Activated gamma-delta T cell treated with anti-CD3 and anti-CD28 coated beads, Interleukin-2, amount 50 U/mL, for 16 hours (primary cell): ENCODE results near the gene DOHH.
"Not testable (repeated sequence)": the region's sequence is repeated elsewhere in the genome, so short reads cannot be mapped to it uniquely, and the experiment has no call there.

ENCODE experiments used
- DNase-seq: peaks from one replicate; pipeline ENCODE4 v3.0.0-alpha.2; 2020; ENCODE audit warnings: low read depth

DOHH gene

DNA sequence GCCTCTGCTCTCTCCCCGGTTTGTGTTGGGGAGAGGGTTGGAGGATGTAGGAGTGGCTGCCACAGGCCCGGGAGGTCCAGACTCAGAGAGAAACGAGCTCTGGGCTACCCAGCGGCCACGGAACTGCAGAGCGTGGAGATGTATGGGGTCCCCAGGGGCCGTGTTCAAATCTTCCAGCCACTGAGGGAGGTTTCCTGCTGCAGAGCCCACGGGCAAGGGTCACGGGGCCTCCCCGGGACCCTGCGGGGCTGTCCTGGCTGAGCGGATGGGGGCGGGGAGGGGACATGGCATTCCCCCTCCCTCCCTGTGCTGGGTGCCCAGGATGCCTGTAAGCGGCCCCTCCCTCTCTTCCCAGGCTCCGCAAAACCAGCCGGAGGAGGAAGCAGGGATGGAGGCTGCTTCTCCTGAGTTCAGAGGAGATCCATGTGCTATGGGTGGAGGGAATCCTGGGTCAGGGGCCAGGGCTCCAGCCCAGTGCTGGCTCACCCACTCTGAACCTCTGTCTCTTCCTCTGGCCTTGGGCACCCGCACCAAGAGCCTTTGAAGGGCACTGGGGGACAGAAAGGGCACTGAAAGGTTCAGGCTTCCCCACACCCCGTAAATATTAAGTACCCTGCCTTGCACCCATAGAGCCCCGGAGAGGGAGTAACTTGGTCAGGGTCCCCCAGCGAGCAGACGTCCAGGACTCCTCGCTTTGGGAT, 42.8 kb downstream of the DOHH start:
- no peak for DNase-seq

DNA sequence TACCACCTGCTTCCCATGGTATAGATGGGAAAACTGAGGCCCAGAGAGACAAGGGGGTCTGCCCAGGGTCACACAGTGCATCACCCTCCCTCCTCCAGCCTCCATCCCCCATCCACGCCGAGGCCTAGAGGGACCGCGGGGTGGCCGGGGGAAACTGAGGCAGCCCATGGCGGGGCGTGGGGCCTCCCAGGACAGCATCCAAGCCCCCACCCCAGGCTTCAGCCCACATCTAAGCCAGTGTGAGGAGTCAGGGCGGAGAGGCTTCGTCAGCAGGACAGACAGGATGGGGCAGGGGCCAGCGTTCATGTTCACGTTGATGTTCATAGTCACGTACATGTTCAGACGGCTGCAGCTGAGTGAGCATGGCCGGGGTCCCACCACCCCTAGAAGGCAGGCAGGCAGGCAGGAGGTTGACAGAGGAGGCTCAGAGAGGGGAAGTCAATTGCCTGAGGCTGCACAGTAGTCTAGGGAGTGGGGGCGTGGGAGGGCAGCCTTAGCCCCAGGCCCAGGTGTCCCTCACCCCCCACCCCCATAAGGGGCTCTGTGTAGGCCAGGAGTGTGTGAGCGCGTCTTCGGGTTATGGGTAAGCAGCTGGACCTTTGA, 43.4 kb downstream of the DOHH start:
- DNase-seq: no peak

DNA sequence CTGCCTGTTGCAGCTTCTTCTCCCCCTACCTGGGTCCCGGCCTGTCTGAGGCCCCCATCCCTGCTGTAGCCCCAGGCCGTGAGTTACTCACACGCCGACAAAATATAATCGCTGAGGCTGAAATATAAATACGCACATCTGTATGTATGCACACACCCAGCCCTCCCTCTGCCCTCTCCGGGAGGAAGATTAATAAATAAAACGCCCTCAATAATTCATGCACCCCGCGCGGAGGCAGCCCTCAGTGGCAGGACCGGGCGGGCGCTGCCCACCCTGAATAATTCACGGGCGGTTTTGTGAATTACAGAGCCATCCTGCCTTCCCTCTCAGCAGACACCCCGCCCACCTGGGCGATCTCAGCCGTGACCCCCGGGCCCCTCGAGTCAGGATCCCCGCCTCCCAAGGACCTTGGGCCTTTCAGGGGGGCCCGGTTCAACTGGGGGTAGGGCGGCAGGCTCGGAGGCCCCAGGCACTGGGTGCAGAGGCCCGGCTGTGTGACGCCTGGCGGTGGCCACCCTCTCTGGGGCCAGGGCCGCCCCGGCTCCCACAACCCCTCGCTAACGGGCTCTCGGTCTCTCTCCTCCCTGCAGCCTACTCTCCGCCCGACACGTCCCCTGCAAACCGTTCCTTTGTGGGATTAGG, 44.4 kb downstream of the DOHH start:
- no peak for DNase-seq

DNA sequence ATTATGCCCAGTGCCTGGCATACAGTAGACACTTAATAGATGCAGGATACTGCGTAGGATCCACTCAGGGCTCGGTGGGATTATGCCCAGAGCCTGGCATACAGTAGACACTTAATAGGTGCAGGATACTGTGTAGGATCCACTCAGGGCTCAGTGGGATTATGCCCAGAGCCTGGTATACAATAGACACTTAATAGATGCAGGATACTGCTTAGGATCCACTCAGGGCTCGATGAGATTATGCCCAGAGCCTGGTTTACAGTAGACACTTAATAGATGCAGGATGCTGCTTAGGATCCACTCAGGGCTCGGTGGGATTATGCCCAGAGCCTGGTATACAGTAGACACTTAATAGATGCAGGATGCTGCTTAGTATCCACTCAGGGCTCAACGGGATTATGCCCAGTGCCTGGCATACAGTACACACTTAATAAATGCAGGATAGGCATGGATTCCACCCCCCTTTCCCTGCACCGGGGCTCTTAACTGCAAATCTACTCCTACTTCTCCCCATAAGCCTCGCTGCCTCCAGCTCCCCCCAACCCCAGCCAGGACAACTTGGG, 45.0 kb downstream of the DOHH start:
- no peak for DNase-seq

DNA sequence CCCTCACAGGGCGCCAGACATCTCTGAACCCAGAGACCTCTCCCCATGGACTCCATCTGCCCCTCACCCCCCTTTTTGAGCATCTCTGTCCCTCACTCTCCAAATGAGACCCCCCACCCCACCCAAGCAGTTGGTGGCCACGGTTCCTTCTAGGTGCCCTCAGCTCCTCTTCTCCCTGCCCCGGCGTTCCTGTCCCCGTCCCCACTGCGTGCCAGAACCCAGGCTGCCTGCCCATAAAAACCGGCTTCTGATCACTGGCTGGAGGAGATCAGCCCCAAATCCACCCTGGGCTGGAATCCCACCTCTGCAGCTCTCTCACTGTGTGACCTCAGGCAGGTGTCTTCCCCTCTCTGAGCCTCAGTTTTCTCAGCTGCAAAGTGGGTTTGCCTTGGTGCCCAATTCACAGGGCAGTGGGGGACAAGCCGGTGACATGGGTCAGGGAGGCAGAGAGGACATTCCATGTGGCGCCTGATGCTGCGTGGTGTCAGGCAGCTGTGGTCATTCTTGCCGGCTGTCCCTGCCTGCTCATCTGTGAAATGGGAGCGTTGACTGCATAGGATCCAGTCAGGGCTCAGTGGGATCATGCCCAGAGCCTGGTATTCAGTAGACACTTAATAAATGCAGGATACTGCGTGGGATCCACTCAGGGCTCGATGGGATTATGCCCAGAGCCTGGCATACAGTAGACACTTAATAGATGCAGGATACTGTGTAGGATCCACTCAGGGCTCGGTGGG, 45.6 kb downstream of the DOHH start:
- DNase-seq: no peak

DNA sequence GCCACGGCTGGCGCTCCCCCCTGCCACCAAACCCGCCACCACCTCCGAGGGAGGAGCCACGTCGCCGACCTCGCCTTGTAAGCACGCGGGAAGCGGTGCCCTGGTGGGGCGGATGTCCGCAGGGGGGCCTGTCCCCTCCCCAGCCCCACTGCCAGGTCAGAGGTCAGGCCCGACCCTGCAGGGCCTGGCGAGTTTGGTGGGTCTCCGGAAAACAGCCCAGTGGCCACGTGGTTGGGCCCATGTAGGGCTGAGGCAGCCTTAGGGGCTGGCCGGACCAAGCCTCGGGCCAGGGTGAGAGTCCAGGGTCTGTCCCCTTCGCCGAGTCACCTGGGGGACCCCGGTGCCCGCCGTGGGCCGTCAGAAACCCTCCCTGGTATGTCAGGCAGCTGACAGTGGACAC, 46.6 kb downstream of the DOHH start:
- no peak for DNase-seq

DNA sequence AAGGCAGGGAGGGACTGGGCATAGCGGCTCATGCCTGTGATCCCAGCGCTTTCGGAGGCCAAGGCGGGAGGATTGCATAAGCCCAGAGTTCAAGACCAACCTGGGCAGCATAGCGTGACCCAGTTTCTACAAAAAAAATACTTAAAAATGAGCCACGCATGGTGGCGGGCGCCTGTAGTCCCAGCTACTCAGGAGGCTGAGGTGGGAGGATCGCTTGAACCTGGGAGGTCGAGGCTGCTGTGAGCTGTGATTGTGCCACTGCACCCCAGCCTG, 47.6 kb downstream of the DOHH start:
- DNase-seq: not testable (repeated sequence)

DNA sequence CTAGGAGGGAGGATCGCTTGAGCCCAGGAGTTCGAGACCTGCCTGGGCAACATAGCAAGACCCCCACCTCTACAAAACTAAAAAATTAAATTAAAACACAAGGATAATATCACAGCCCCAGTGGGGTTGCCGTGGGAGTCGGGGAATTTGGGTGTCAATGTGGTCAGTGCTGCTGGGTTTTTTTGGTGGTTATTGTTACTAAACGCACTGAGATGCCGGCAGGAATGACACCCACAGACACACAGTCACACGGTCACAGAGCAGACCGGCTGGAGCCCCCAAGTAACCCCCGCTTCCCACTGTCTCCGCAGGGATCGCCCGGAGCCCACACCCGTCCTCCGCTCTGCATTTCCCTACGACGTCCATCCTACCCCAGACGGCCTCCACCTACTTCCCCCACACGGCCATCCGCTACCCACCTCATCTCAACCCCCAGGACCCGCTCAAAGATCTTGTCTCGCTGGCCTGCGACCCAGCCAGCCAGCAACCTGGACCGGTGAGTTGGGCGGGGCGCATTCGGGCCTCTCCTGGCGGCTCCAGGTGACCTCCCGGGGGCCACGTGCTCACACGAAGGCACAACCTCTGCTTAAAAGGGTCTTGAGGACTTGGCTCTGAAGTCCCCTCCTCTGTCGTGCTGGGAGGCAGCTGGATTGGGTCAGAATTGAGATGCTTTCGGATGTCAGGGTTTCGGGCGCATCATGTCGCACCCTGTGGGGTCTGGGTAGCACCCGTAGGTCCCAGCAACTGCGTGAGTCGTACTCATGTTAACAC, 48.1 kb downstream of the DOHH start:
- no peak for DNase-seq

DNA sequence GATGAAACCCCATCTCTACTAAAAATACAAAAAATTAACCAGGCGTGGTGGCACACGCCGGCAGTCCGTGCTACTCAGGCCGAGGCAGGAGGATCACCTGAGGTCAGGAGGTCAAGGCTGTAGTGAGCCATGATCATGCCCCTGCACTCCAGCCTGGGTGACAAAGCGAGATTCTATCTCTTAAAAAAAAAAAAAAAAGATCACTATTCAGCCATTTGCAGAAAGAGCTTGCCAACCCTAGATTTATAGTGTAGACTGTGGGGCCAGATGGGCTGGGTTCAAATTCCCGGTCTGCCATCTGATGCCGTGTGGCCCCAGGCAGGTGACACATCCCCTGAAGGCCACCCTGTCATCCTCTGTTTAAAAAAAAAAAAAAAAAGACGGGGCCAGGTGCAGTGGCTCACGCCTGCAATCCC, 49.0 kb downstream of the DOHH start:
- DNase-seq: no peak

DNA sequence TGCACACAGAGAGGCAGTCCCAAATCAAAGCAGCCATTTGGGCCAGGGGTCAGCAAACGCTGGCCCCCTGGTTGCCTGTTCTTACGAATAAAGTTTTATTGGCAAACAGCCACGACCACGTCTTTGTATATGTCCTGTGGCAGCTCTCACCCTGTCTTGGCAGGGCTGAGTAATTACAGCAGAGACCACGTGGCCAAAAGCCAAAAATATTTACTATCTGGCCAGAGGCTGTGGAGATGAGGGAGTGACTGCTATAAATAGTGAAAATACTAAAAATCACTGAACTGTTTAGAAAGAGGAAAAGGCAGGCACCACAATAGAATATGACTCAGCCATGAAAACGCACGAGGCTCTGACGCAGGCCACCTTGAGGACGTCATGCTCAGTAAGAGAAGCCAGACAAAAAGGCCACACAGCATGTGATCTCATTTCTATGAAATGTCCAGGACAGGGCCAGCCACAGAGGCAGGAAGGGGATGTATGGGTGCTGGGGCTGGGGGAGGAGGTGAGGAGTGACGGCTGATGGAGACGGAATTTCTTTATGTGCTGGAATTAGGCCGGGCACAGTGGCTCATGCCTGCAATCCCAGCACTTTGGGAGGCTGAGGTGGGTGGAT, 49.6 kb downstream of the DOHH start:
- DNase-seq: no peak

DNA sequence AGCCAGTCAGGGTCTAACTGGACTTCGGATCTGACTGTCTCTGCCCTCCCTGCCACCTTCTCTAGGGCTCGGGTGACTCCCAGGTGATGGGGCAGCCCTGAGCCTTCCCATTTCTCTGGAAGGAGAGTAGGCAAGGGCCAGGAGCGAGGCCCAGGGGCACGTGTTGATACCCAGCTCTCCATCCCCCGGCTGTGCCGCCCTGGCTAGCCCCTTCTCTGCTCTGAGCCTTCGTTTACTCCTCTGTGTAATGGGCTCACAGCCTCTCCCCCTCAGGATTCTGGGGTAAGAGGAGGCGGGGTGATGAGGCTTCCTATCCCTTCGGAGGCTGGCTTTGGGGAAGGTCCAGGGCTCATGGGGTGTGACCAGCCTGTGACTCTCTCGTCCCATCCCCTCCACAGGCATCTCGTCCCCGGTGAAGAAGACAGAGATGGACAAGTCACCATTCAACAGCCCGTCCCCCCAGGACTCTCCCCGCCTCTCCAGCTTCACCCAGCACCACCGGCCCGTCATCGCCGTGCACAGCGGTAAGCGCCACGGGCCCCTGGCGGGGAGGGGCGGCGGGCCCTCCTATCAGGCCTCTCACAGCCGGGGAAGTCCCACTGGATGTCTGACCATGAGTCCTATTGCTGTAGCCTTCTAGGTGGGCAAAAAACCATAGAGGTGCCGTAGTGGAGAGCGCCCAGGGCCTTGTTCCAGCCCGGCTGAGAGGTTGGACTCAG, 51.7 kb downstream of the DOHH start:
- no peak for DNase-seq

DNA sequence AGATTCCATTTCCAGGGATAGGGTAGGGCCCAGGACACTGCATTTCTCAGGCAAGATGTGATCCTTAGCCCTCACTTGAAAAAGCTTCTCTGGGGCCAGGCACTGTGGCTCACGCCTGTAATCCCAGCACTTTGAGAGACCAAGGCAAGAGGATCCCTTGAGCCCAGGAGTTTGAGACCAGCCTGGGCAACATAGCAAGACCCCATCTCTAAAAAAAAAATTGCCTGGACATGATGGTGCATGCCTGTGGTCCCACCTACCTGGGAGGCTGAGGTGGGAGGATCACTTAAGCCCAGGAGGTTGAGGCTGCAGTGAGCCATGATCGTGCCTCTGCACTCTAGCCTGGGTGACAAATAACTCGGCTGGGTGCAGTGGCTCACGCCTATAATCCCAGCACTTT, 53.8 kb downstream of the DOHH start:
- DNase-seq: not testable (repeated sequence)

DNA sequence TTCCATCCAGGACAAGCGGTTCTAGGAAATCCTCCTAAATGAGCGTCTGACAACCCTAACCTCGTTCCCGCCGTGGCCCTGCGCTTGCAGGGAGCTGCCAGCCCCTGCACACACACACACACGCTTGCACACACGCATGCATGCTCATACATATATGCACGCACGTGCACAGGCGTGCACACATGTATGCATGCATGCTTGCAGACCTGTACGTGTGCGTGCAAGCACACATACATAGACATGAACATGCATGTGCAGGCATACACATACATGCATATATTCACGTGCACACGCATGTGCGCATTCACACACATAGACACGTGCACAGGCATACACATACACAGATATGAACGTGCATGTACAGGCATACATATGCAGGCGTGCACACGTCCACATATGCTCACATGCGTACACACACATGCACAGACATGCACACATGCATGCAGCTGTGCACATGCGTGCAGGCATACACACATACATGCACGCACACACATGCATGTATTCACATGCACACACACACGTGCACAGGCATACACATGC, 55.7 kb downstream of the DOHH start:
- no peak for DNase-seq

DNA sequence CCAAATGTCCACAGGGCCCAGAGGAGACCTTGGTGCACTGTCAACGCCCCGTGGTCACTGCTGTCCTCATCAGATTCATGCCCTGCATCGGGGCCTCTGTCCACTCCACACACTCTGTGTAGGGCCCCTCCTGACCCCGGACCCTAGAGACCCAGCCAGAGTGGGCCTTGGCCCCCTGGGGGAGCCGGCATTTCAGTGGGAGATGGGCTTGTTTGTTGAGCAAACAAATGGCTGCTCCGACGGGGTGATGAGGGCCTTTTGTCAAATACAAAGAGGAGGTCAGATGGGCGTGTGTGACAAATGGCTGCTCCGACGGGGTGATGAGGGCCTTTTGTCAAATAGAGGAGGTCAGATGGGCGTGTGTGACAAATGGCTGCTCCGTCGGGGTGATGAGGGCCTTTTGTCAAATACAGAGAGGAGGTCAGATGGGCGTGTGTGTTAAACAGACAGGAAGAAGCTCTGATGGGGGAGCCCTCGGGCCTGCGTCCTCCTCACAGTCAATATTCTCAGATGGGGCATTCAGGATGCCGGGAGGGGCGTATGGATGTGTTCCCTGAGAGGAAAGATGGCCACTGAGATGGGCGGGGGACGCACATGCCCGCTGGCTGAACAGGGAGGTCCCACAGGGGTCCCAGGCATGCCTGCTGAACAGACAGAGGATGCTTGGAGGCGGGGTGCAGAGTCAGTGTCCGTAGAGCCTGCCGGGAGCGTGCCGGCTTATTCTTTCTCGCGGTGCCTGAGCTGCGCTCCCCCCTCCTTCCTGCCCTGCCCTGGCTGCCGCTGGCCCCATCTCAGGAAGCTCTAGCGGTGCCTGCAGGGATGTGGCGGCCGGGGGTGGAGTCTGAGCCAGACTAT, 56.4 kb downstream of the DOHH start:
- DNase-seq: no peak

DNA sequence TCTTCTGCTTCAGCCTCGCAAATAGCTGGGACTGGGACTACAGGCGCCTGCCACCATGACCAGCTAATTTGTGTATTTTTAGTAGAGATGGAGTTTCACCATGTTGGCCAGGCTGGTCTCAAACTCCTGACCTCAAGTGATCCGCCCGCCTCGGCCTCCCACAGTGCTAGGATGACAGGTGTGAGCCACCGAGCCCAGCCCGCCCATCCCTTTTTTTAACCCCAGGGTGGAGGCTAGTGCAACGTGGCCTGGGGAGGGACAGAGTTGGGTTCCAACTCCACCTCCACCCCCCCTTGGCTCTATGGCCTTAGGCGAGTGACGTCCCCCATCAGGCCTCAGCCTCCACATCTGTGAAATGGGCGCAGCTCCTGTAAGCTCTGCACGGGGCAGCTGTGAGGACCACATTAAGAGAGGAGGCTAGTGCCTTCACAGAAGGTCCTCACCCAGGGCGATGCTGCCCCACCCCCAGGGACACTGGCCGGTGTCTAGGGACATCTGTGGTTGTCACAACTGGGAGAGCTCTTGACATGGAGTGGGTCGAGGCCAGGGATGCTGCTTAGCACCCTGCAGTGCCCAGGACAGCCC, 57.9 kb downstream of the DOHH start:
- no peak for DNase-seq

DNA sequence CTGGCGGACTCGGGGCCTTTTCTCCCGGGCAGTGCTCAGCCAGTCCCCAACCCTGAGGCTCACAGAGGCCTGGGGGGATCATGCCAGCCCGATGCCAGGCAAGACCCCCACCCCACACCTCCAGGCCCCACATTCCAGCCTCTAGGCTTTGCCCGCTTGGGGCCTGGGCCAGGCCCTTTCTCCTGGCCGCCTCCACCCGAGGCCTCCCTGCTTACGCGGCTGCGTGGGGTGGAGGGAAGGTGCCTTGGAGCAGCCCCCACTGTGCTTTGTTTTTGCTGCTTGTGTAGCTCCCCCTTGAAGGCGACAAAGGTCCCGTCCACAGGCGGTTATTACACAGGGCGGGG, 58.5 kb downstream of the DOHH start:
- DNase-seq: no peak

DNA sequence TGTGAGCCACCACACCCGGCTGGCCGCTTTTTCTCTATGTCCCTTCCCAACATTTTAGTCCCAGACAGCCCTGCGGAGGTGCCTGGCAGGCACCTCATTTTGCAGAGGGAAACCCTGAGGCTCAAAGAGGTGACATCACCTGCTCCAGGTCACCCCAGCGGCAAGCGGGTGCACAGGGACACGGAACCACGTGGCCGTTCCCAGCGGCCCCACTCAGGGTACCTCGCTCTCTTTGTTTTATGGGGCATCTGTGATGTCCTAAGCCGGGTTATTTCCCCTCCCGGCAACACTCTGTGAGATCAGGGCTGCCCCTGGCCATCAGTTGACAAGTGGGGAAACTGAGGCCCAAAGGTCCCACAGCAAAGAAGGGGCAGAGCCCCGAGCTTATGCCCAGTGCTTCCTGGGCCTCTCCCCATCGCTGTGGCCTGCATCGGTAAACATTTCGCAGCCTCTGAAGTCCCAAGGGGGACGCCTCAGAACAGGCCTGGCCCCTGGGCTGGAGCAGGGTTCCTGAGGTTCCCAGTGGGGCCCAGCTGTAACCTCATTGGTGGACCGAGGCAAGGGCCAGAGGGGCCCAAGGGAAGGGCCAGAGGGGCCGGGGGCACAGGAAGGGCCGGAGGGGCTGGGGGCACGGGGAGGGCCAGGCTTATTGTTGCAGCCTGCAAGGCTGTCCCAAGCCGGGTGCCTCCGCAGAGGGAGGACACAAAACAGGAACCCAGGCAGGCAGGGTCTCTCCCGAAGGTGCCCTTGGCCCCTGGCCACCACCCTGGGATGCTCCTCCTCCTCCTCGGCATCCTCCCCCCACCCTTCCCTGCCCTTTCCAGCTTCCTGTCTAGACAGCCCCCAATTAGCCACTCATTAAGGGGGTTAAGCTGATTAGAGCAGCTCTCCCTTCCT, 59.1 kb downstream of the DOHH start:
- DNase-seq: no peak
